NB4 (cell line): Measurements from ENCODE around the gene ZNF318.

Experiments used
- MYC ChIP-seq: IDR thresholded peaks from 2 replicates; pipeline ENCODE4 v1.6.1; 2011; ENCODE audit warnings: low read depth, low read length
- POLR2A ChIP-seq: IDR thresholded peaks from 2 replicates; pipeline ENCODE4 v1.6.1; 2011; ENCODE audit warnings: mild to moderate bottlenecking; ENCODE audit not compliant: insufficient read length; ENCODE audit errors: extremely low read depth
- TF ChIP-seq, protein P1 (sequence below): IDR thresholded peaks from one replicate; pipeline ENCODE4 v1.5.1; 2012; ENCODE audit warnings: low read depth, low read length

DNA sequence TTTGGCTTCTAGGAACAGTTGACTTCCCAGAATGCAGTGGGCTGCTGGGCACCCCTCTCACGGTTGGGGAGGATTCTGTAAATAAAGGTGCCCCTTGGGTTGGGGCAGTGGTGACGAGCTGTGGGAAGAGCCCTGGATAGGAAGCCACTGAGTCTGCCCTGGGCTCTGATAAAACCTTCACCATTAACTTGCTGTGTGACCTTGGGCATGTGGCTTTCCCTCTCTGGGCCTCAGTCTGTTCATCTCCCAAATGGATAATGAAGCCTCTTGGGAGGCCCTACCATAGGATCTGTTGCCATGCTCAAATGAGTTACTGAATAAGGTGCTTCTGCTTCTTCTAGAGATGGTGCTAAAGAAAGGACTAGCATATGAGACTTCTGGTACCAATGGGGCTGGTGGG is 64.6 kb downstream of the ZNF318 start:
- TF ChIP-seq, protein P1, sequence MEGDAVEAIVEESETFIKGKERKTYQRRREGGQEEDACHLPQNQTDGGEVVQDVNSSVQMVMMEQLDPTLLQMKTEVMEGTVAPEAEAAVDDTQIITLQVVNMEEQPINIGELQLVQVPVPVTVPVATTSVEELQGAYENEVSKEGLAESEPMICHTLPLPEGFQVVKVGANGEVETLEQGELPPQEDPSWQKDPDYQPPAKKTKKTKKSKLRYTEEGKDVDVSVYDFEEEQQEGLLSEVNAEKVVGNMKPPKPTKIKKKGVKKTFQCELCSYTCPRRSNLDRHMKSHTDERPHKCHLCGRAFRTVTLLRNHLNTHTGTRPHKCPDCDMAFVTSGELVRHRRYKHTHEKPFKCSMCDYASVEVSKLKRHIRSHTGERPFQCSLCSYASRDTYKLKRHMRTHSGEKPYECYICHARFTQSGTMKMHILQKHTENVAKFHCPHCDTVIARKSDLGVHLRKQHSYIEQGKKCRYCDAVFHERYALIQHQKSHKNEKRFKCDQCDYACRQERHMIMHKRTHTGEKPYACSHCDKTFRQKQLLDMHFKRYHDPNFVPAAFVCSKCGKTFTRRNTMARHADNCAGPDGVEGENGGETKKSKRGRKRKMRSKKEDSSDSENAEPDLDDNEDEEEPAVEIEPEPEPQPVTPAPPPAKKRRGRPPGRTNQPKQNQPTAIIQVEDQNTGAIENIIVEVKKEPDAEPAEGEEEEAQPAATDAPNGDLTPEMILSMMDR = no peak
- no peak for TF ChIP-seq POLR2A
- no peak for TF ChIP-seq MYC
